ENCODE measurements around the gene DCX. TPM values are rescaled to one million over a fixed set of nuclear protein-coding genes. Genes with fewer than 3 reads are reported as not detected.

The DCX gene
- total and polyA plus RNA-seq, 2 of the 13 experiments (the other 11 are each of a cell fraction or from before 2014, with no cell fraction given): not detected

- no peaks in the 10 kb centered on the region for H3K36me3 ChIP-seq (replicated peaks in 1 of 2; ENCODE audit: control insufficient read depth in 1 of 2, insufficient read depth in 2 of 2, low read length in 2 of 2)
- TF ChIP-seq HOXA9 (CRISPR knock-in tag; IDR thresholded peaks at IDR 0.05; ENCODE audit: borderline replicate concordance) (no peak), NR2F1 (CRISPR knock-in tag; IDR thresholded peaks at IDR 0.05) (no peak), THAP7 (CRISPR knock-in tag; IDR thresholded peaks at IDR 0.05) (no peak), MAX (IDR thresholded peaks at IDR 0.05) (no peak), THRA (CRISPR knock-in tag; IDR thresholded peaks at IDR 0.05; ENCODE audit: borderline replicate concordance) (no peak), EZH2 (conservative IDR thresholded peaks at IDR 0.05; ENCODE audit: low read depth, low read length) (no peak)
- H4K20me1 ChIP-seq (ENCODE audit: insufficient read depth, low read length): no peaks in the 10 kb centered on the region
- ChIA-PET CTCF (ENCODE audit: low intra/inter-chr PET ratio, low total read pairs) (no interaction called here), POLR2A (no interaction called here)
- no TSS peak for BruUV-seq (replicated peaks)
- DNase-seq (ENCODE audit: low spot score) (no peak), ATAC-seq (no peak), FAIRE-seq (no peak)
- intact Hi-C loops (cut with micrococcal nuclease; ENCODE audit: unreplicated experiment) (no loop called here), in situ Hi-C loops (cut with HindIII; ENCODE audit: extremely low pct_ligation_motif_present, low pct_unique_long_range_greater_than_20kb) (no loop called here)
- H3K27me3 ChIP-seq (ENCODE audit: control insufficient read depth in 1 of 2, insufficient read depth in 2 of 2, low read length in 2 of 2): no peaks in the 10 kb centered on the region
- no peaks in the 10 kb centered on the region for H3K9me3 ChIP-seq (ENCODE audit: low read length)
- H3K4me3 ChIP-seq (replicated peaks in 1 of 3; ENCODE audit: insufficient read depth in 1 of 3, low read depth in 2 of 3, low read length in 3 of 3): no peak overlapping the region
- no peak overlapping the region for H3K27ac ChIP-seq (ENCODE audit: extremely low read length, insufficient read depth, low read length)
- 60% methylated on average over 1 of the region's 1 CpG for WGBS (ENCODE audit: low lambda C conversion rate)
- no peaks in the 10 kb centered on the region for H3K79me2 ChIP-seq (ENCODE audit: insufficient read depth, low read length)
- no peak overlapping the region for H2AFZ ChIP-seq (ENCODE audit: low read length)
- no peak overlapping the region for H3K9ac ChIP-seq (ENCODE audit: insufficient read depth, low read depth, low read length)
- peaks cover 16% of the 10 kb centered on the region for H3K4me1 ChIP-seq (ENCODE audit: insufficient read depth, low read length)
- no peak overlapping the region for H3K4me2 ChIP-seq (ENCODE audit: low read depth, low read length)
Observed at GRCh38 chrX:111282991-111283390, 129.0 kb downstream of the DCX start.

- Histone ChIP-seq H3K9ac (ENCODE audit: insufficient read depth, low read depth, low read length) (no peak overlapping the region), H3K4me1 (ENCODE audit: insufficient read depth, low read length) (peaks cover 16% of the 10 kb centered on the region), H3K27me3 (ENCODE audit: control insufficient read depth in 1 of 2, insufficient read depth in 2 of 2, low read length in 2 of 2) (no peaks in the 10 kb centered on the region), H3K9me3 (ENCODE audit: low read length) (no peaks in the 10 kb centered on the region), H3K79me2 (ENCODE audit: insufficient read depth, low read length) (no peaks in the 10 kb centered on the region), H2AFZ (ENCODE audit: low read length) (no peak overlapping the region), H3K4me2 (ENCODE audit: low read depth, low read length) (no peak overlapping the region), H3K27ac (ENCODE audit: extremely low read length, insufficient read depth, low read length) (no peak overlapping the region), H4K20me1 (ENCODE audit: insufficient read depth, low read length) (no peaks in the 10 kb centered on the region), H3K4me3 (replicated peaks in 1 of 3; ENCODE audit: insufficient read depth in 1 of 3, low read depth in 2 of 3, low read length in 3 of 3) (no peak overlapping the region), H3K36me3 (replicated peaks in 1 of 2; ENCODE audit: control insufficient read depth in 1 of 2, insufficient read depth in 2 of 2, low read length in 2 of 2) (no peaks in the 10 kb centered on the region)
- no peak for ATAC-seq
- in situ Hi-C loops (cut with HindIII; ENCODE audit: extremely low pct_ligation_motif_present, low pct_unique_long_range_greater_than_20kb) (no loop called here), intact Hi-C loops (cut with micrococcal nuclease; ENCODE audit: unreplicated experiment) (no loop called here)
- POLR2A ChIA-PET: no interaction called here
- CTCF ChIA-PET (ENCODE audit: low intra/inter-chr PET ratio, low total read pairs): no interaction called here
- WGBS (ENCODE audit: low lambda C conversion rate): 34% methylated on average over 6 of the region's 6 CpGs
- FAIRE-seq: no peak
- no peak for DNase-seq (ENCODE audit: low spot score)
- BruUV-seq (replicated peaks): no TSS peak
- TF ChIP-seq RBM22 (optimal IDR thresholded peaks at IDR 0.05; ENCODE audit: low read length): no peak
- TF ChIP-seq ZNF263 (CRISPR knock-in tag; IDR thresholded peaks at IDR 0.05): no peak
- TF ChIP-seq ZFP41 (CRISPR knock-in tag; IDR thresholded peaks at IDR 0.05; ENCODE audit: borderline replicate concordance): no peak
- TF ChIP-seq ZNF691 (CRISPR knock-in tag; IDR thresholded peaks at IDR 0.05; ENCODE audit: borderline replicate concordance, low read depth): no peak
- no peak for TF ChIP-seq ZNF468 (CRISPR knock-in tag; IDR thresholded peaks at IDR 0.05)
- no peak for TF ChIP-seq IRF9 (CRISPR knock-in tag; IDR thresholded peaks at IDR 0.05; ENCODE audit: borderline replicate concordance)
- TF ChIP-seq ZKSCAN1 (IDR thresholded peaks at IDR 0.05; ENCODE audit: low read length): no peak
- TF ChIP-seq ZNF335 (CRISPR knock-in tag; IDR thresholded peaks at IDR 0.05): no peak
Observed at GRCh38 chrX:111282139-111282538, 129.9 kb downstream of the DCX start.

Measured in HepG2 (cell line).